AG09309 (cell line): Measurements from ENCODE around the gene EHBP1L1.

Experiments used
- DNase-seq: peaks from one replicate; pipeline ENCODE4 v3.0.0-alpha.2; 2010; ENCODE audit warnings: low read depth
- H3K4me3 ChIP-seq: 2 replicates; pipeline ENCODE4 v1.5.1; 2011; ENCODE audit warnings: mild to moderate bottlenecking, low read depth, low read length, moderate library complexity; ENCODE audit not compliant: control insufficient read depth
- TF ChIP-seq, protein P1 (sequence below): IDR thresholded peaks from 2 replicates; pipeline ENCODE4 v1.5.1; 2011; ENCODE audit warnings: mild to moderate bottlenecking, low read depth, low read length, inconsistent platforms; ENCODE audit not compliant: insufficient read depth, control insufficient read depth; ENCODE audit errors: missing control alignments

Gene EHBP1L1

DNA sequence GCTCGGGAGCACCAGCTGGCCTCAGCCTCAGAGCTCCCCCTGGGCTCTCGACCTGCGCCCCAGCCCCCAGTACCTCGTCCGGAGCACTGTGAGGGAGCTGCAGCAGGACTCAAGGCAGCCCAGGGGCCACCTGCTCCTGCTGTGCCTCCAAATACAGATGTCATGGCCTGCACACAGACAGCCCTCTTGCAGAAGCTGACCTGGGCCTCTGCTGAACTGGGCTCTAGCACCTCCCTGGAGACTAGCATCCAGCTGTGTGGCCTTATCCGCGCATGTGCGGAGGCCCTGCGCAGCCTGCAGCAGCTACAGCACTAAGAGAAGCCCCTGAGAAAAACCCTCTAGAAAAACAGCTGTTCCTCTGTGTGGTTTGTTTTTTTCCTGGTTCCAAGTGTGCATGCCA is 4.4 kb upstream of the EHBP1L1 start:
- TF ChIP-seq, protein P1, sequence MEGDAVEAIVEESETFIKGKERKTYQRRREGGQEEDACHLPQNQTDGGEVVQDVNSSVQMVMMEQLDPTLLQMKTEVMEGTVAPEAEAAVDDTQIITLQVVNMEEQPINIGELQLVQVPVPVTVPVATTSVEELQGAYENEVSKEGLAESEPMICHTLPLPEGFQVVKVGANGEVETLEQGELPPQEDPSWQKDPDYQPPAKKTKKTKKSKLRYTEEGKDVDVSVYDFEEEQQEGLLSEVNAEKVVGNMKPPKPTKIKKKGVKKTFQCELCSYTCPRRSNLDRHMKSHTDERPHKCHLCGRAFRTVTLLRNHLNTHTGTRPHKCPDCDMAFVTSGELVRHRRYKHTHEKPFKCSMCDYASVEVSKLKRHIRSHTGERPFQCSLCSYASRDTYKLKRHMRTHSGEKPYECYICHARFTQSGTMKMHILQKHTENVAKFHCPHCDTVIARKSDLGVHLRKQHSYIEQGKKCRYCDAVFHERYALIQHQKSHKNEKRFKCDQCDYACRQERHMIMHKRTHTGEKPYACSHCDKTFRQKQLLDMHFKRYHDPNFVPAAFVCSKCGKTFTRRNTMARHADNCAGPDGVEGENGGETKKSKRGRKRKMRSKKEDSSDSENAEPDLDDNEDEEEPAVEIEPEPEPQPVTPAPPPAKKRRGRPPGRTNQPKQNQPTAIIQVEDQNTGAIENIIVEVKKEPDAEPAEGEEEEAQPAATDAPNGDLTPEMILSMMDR: no peak
- no peak for DNase-seq
- H3K4me3 ChIP-seq: peak overlapping the region; percentile 96

GRCh38 chr11:65571940-65572339 is 3.9 kb upstream of the EHBP1L1 start:
- TF ChIP-seq, protein P1: peak; percentile 46
- H3K4me3 ChIP-seq: peak overlapping the region; percentile 96
- DNase-seq: no peak

GRCh38 chr11:65572356-65573051 is 3.3 kb upstream of the EHBP1L1 start, which contains the start of gene FAM89B:
Gene FAM89B (plus strand): TSS chr11:65572538. CDS start chr11:65572670, 132 bp downstream.
- no peak for DNase-seq
- TF ChIP-seq, protein P1: no peak
- H3K4me3 ChIP-seq: peak within 1 kb of the TSS; percentile 96

- no peak for DNase-seq
- H3K4me3 ChIP-seq: peak overlapping the region; percentile 96
- TF ChIP-seq, protein P1: no peak
Measured at GRCh38 chr11:65573391-65574079, 2.3 kb upstream of the EHBP1L1 start.

- H3K4me3 ChIP-seq: peak overlapping the region; percentile 96
- DNase-seq: peak; percentile 75
- TF ChIP-seq, protein P1: peak; percentile 63
Measured at GRCh38 chr11:65574109-65574810, 1.6 kb upstream of the EHBP1L1 start.

DNA sequence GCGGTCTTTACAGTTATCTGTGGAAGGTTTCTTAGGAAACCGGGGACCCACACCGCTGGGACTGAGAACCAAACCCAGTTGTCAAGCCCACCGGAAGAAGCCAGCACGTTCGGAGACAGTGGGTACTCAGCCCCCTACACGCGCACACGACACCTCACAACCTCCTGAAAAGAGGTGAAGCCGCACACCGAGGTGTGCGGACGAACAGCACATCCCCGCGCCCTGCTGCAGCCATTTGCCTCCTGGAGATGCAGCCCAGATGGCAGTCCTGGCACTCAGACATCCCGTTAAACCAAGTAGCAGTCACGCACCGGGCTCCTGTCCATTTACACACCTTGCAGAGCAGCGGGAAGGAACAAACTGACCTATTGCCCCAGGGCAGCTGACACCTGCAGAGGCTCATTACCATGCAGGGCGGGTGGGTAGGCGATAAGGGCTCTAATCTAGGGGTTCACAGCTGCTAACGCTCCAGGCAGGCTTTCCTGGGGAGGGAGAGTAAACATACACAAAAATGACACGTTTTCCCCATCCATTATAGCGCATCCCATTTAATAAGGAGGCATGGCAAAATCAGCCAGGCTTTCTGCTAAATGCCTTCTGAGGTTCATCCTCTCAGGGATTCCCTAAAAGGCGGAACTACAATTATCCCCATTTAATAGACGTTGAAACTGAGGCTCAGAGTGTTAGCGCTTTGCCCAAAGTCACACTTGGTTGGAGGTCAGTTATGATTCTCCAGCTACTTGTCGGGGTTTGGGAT is 864 bp upstream of the EHBP1L1 start:
- TF ChIP-seq, protein P1: no peak
- peak overlapping the region; percentile 86 for H3K4me3 ChIP-seq
- DNase-seq: no peak
